ENCODE results near the gene CXCL9. TPM values are rescaled to one million over a fixed set of nuclear protein-coding genes. Genes with fewer than 3 reads are reported as not detected.
"Not testable (repeated sequence)": the region's sequence is repeated elsewhere in the genome, so short reads cannot be mapped to it uniquely, and the experiment has no call there.

CXCL9 gene
- 1.4 TPM for total RNA-seq
- long read RNA-seq = 0 reads

- DNase-seq = no peak
- TF ChIP-seq CTCF (IDR thresholded peaks at IDR 0.05) = no peak
- Histone ChIP-seq H3K4me3 (no peak within 1 kb of the TSS), H3K27me3 (no peaks in the 10 kb centered on the region), H3K9me3 (no peaks in the 10 kb centered on the region), H3K36me3 (no peaks in the 10 kb centered on the region), H3K4me1 (peaks cover 5% of the 10 kb centered on the region), H3K27ac (no peak within 1 kb of the TSS)
- ATAC-seq = no peak
- intact Hi-C loops (cut with DNase I) = no loop called here
Observed at GRCh38 chr4:76007089-76007862, at the start of gene CXCL9. Gene CXCL9, minus strand, starts transcription at chr4:76007509. Its CDS starts 60 bp downstream, at chr4:76007449.

- DNase-seq = no peak
- intact Hi-C loops (cut with DNase I) = no loop called here
- Histone ChIP-seq H3K27ac (no peak overlapping the region), H3K9me3 (no peaks in the 10 kb centered on the region), H3K4me1 (no peaks in the 10 kb centered on the region), H3K36me3 (no peaks in the 10 kb centered on the region), H3K4me3 (no peak overlapping the region), H3K27me3 (no peaks in the 10 kb centered on the region)
- TF ChIP-seq CTCF (IDR thresholded peaks at IDR 0.05) = no peak
- no peak for ATAC-seq
Observed at GRCh38 chr4:76055421-76055820, 48.1 kb upstream of the CXCL9 start.

GRCh38 chr4:76055016-76055415 lies 47.7 kb upstream of the CXCL9 start:
- intact Hi-C loops (cut with DNase I) = no loop called here
- Histone ChIP-seq H3K27ac (no peak overlapping the region), H3K36me3 (no peaks in the 10 kb centered on the region), H3K9me3 (no peaks in the 10 kb centered on the region), H3K4me1 (no peaks in the 10 kb centered on the region), H3K27me3 (no peaks in the 10 kb centered on the region), H3K4me3 (no peak overlapping the region)
- TF ChIP-seq CTCF (IDR thresholded peaks at IDR 0.05) = no peak
- ATAC-seq = no peak
- no peak for DNase-seq

GRCh38 chr4:76053730-76054129 lies 46.4 kb upstream of the CXCL9 start:
- no peak overlapping the region for H3K4me3 ChIP-seq
- no peaks in the 10 kb centered on the region for H3K36me3 ChIP-seq
- no peak for ATAC-seq
- no peaks in the 10 kb centered on the region for H3K9me3 ChIP-seq
- DNase-seq = no peak
- no peak for TF ChIP-seq CTCF (IDR thresholded peaks at IDR 0.05)
- intact Hi-C loops (cut with DNase I) = no loop called here
- H3K27me3 ChIP-seq = no peaks in the 10 kb centered on the region
- no peak overlapping the region for H3K27ac ChIP-seq
- no peaks in the 10 kb centered on the region for H3K4me1 ChIP-seq

GRCh38 chr4:76050560-76051050 lies 43.3 kb upstream of the CXCL9 start:
- H3K27me3 ChIP-seq; H3K4me1 ChIP-seq; H3K4me3 ChIP-seq; H3K27ac ChIP-seq; DNase-seq; ATAC-seq; H3K36me3 ChIP-seq; intact Hi-C loops (cut with DNase I); H3K9me3 ChIP-seq: not testable (repeated sequence)

GRCh38 chr4:76049860-76050416 lies 42.6 kb upstream of the CXCL9 start:
- H3K36me3 ChIP-seq; intact Hi-C loops (cut with DNase I); H3K27ac ChIP-seq; H3K4me1 ChIP-seq; H3K4me3 ChIP-seq; DNase-seq; H3K27me3 ChIP-seq; ATAC-seq; H3K9me3 ChIP-seq: not testable (repeated sequence)

- H3K36me3 ChIP-seq; H3K27ac ChIP-seq; H3K4me1 ChIP-seq; H3K9me3 ChIP-seq; intact Hi-C loops (cut with DNase I); H3K27me3 ChIP-seq; ATAC-seq; H3K4me3 ChIP-seq; DNase-seq: not testable (repeated sequence)
Observed at GRCh38 chr4:76044686-76045085, 37.4 kb upstream of the CXCL9 start.

GRCh38 chr4:76043306-76043705 lies 36.0 kb upstream of the CXCL9 start:
- intact Hi-C loops (cut with DNase I); H3K27ac ChIP-seq; H3K9me3 ChIP-seq; H3K27me3 ChIP-seq; H3K4me3 ChIP-seq; H3K4me1 ChIP-seq; DNase-seq; ATAC-seq; H3K36me3 ChIP-seq: not testable (repeated sequence)

GRCh38 chr4:76042241-76042998 lies 35.1 kb upstream of the CXCL9 start:
- H3K4me1 ChIP-seq; H3K36me3 ChIP-seq; H3K27ac ChIP-seq; DNase-seq; intact Hi-C loops (cut with DNase I); ATAC-seq; H3K9me3 ChIP-seq; H3K27me3 ChIP-seq; H3K4me3 ChIP-seq: not testable (repeated sequence)

Data from upper lobe of right lung (tissue), 1 donor.